Stomach (tissue), 9 donors: ENCODE data around the gene CCL21. TPM values are rescaled to one million over a fixed set of nuclear protein-coding genes. Genes with fewer than 3 reads are reported as not detected.

ENCODE experiments used
- DNase-seq, 2 donors: peaks; one replicate each; pipeline versions ENCODE4 v3.0.0 to v3.0.0-alpha.2; 2013 to 2019
- H3K27ac ChIP-seq, 5 donors: fragments of 200-600 bp in 4 of 5; sonication (generic) in 4 of 5; one replicate each; pipeline ENCODE4 v1.5.1; 2013 to 2019; ENCODE audit warnings: mild to moderate bottlenecking in 1 of 5, moderate library complexity in 1 of 5
- H3K27me3 ChIP-seq, 3 donors: fragments of 200-600 bp; sonication (generic); one replicate each; pipeline ENCODE4 v1.5.1; 2017 to 2019; ENCODE audit warnings: mixed run types in 1 of 3
- H3K36me3 ChIP-seq, 4 donors: fragments of 200-600 bp; sonication (generic); 1 replicate in 3 of 4; 2 replicates in 1 of 4; pipeline ENCODE4 v1.5.1; 2016 to 2019
- H3K4me1 ChIP-seq, 4 donors: fragments of 200-600 bp; sonication (generic); one replicate each; pipeline ENCODE4 v1.5.1; 2016 to 2019
- H3K4me3 ChIP-seq, 4 donors: fragments of 200-600 bp; sonication (generic) in 3 of 4; one replicate each; pipeline ENCODE4 v1.5.1; 2016 to 2019; ENCODE audit warnings: mild to moderate bottlenecking in 1 of 4
- H3K9me3 ChIP-seq, 4 donors: fragments of 200-600 bp; sonication (generic); one replicate each; pipeline ENCODE4 v1.5.1; 2016 to 2019
- CTCF ChIP-seq, 7 experiments: fragments of 450-650 bp in 4 of 7; fragments of 200-600 bp in 3 of 7; sonication (generic) in 3 of 7; IDR thresholded peaks; one replicate each; pipeline ENCODE4 v1.5.1; 2016 to 2019; ENCODE audit warnings: antibody characterized with exemption in 7 of 7, control low read depth in 2 of 7, mild to moderate bottlenecking in 1 of 7
- EP300 ChIP-seq: sonication (generic); formaldehyde crosslinking; IDR thresholded peaks from one replicate; pipeline ENCODE4 v1.6.1; 2017; ENCODE audit warnings: antibody characterized with exemption
- POLR2A ChIP-seq, 4 donors: fragments of 450-650 bp; IDR thresholded peaks; one replicate each; pipeline ENCODE4 v1.6.1; 2016; ENCODE audit warnings: antibody characterized with exemption in 4 of 4, control low read depth in 2 of 4, mild to moderate bottlenecking in 1 of 4, moderate library complexity in 1 of 4
- POLR2AphosphoS5 ChIP-seq, 3 donors: sonication (generic); formaldehyde crosslinking; IDR thresholded peaks; one replicate each; pipeline ENCODE4 v1.6.1; 2016; ENCODE audit warnings: antibody characterized with exemption in 3 of 3
- WGBS, 5 donors: extraction: QIAGEN DNeasy Blood & Tissue Kit in 3 of 5; methylation state at CpG; one replicate each; pipeline versions ENCODE4 v1.1.5 to v1.1.7; 2013 to 2018; 5-methylcytosine and 5-hydroxymethylcytosine counted together
- intact Hi-C: fragments of 100-400 bp; cut with DNase I; formaldehyde crosslinking; loops from one replicate; pipeline ENCODE4 v1.15.1; 2023; ENCODE audit warnings: low total_unique reads
- polyA plus RNA-seq, 3 donors: library from polyadenylated mRNA; stranded (reverse); fragments of 200-250 nt; gene quantifications; one replicate each; pipeline ENCODE4 v1.2.3, GENCODE V29; 2013
- total RNA-seq, 5 donors: library from RNA; depleted of rRNA; stranded (reverse); fragments of >200 nt; gene quantifications; one replicate each; pipeline versions ENCODE4 v1.1.0 to v1.2.3, GENCODE V29; 2014 to 2016
- donor health status: healthy with polysubstance abuse.
- donor health status: Bipolar disorder and iron deficiency.
- donor health status: healthy.

Gene CCL21
- total and polyA plus RNA-seq, 8 donors, result 1.7 to 51.3 (median 23.4) TPM; not detected in 1

- Histone ChIP-seq H3K4me1 (peaks cover 0 to 16% (median 11%) of the 10 kb centered on the region in 4 donors), H3K36me3 (no peaks in the 10 kb centered on the region), H3K4me3 (no peak overlapping the region), H3K27ac (no peak overlapping the region), H3K27me3 (no peaks in the 10 kb centered on the region), H3K9me3 (no peaks in the 10 kb centered on the region)
- DNase-seq, result no peak
- TF ChIP-seq POLR2A (IDR thresholded peaks at IDR 0.05) (no peak), EP300 (no peak), CTCF (IDR thresholded peaks at IDR 0.05) (no peak), POLR2AphosphoS5 (IDR thresholded peaks at IDR 0.05) (no peak)
- 79 to 92% (median 80%) methylated on average over 5 of the region's 5 CpGs for WGBS, 5 donors
- intact Hi-C loops, result no loop called here
These were observed 18.0 kb downstream of the CCL21 start for GRCh38 chr9:34691936-34692315.

- H3K27ac ChIP-seq, result no peak within 1 kb of the TSS
- no peak within 1 kb of the TSS for H3K4me3 ChIP-seq
- 55 to 65% (median 62%) methylated on average over 6 of the region's 6 CpGs for WGBS, 5 donors
- TF ChIP-seq POLR2AphosphoS5 (IDR thresholded peaks at IDR 0.05) (no peak), CTCF (IDR thresholded peaks at IDR 0.05) (no peak), EP300 (no peak), POLR2A (IDR thresholded peaks at IDR 0.05) (no peak)
- H3K36me3 ChIP-seq, result no peaks in the 10 kb centered on the region
- no peaks in the 10 kb centered on the region for H3K27me3 ChIP-seq
- intact Hi-C loops, result no loop called here
- no peak for DNase-seq
- peaks cover 0 to 16% (median 13%) of the 10 kb centered on the region in 4 donors for H3K4me1 ChIP-seq
- H3K9me3 ChIP-seq, result no peaks in the 10 kb centered on the region
These were observed 18.7 kb downstream of the CCL21 start, which contains the start of gene CCL19 for GRCh38 chr9:34690983-34691935. Gene CCL19 (minus strand): TSS chr9:34691276. CDS start chr9:34691139, 137 bp downstream.

GRCh38 chr9:34689512-34689911, 20.4 kb downstream of the CCL21 start:
- no peak for DNase-seq
- Histone ChIP-seq H3K9me3 (no peaks in the 10 kb centered on the region), H3K36me3 (no peaks in the 10 kb centered on the region), H3K27me3 (no peaks in the 10 kb centered on the region), H3K27ac (no peak overlapping the region), H3K4me1 (peaks cover 0 to 16% (median 13%) of the 10 kb centered on the region in 4 donors), H3K4me3 (no peak overlapping the region)
- no peak for TF ChIP-seq EP300
- no peak for TF ChIP-seq CTCF (IDR thresholded peaks at IDR 0.05)
- TF ChIP-seq POLR2A (IDR thresholded peaks at IDR 0.05), result no peak
- no peak for TF ChIP-seq POLR2AphosphoS5 (IDR thresholded peaks at IDR 0.05)
- 68 to 87% (median 71%) methylated on average over 8 of the region's 8 CpGs for WGBS, 5 donors
- intact Hi-C loops, result no loop called here

GRCh38 chr9:34689116-34689470, 20.8 kb downstream of the CCL21 start:
- Histone ChIP-seq H3K9me3 (no peaks in the 10 kb centered on the region), H3K36me3 (no peaks in the 10 kb centered on the region), H3K27ac (no peak overlapping the region), H3K27me3 (no peaks in the 10 kb centered on the region), H3K4me1 (peaks cover 0 to 16% (median 13%) of the 10 kb centered on the region in 4 donors), H3K4me3 (no peak overlapping the region)
- TF ChIP-seq POLR2AphosphoS5 (IDR thresholded peaks at IDR 0.05) (no peak), POLR2A (IDR thresholded peaks at IDR 0.05) (no peak), CTCF (IDR thresholded peaks at IDR 0.05) (no peak), EP300 (no peak)
- intact Hi-C loops, result no loop called here
- no peak for DNase-seq
- WGBS, 5 donors, result 45 to 73% (median 67%) methylated on average over 4 of the region's 4 CpGs
